ENCODE data around the gene IL10RB.

The IL10RB gene

GRCh38 chr21:33283203-33283602 is 17.0 kb downstream of the IL10RB start:
- CTCF ChIA-PET: interaction anchor here (1.2 kb wide), 2 partner anchors 18 to 37 kb away, joined by 3 to 4 read pairs; no protein-coding TSS in a partner anchor
- no peak overlapping the region for H3K27ac ChIP-seq (ENCODE audit: insufficient read depth in 1 of 2, low read depth in 1 of 2, low read length in 2 of 2, poor library complexity in 1 of 2, severe bottlenecking in 2 of 2)
- POLR2A ChIA-PET: no interaction called here
- H3K4me1 ChIP-seq (ENCODE audit: control extremely low read depth in 1 of 4, control insufficient read depth in 4 of 4, insufficient read depth in 4 of 4, low read length in 3 of 4): no peaks in the 10 kb centered on the region
- H3K4me3 ChIP-seq (ENCODE audit: control insufficient read depth in 1 of 7, extremely low read depth in 1 of 7, insufficient read depth in 4 of 7, low read depth in 2 of 7, low read length in 6 of 7): no peak overlapping the region
- DNase-seq: no peak
- no peaks in the 10 kb centered on the region for H3K27me3 ChIP-seq (replicated peaks in 2 of 5; ENCODE audit: control insufficient read depth in 4 of 5, insufficient read depth in 5 of 5, low read length in 4 of 5)
- H3K9me3 ChIP-seq (ENCODE audit: control extremely low read depth in 1 of 5, control insufficient read depth in 4 of 5, insufficient read depth in 2 of 5, low read depth in 1 of 5, low read length in 4 of 5): peaks cover 0 to 17% (median 9%) of the 10 kb centered on the region in 5 experiments
- WGBS (ENCODE audit: insufficient coverage): 94% methylated on average over 4 of the region's 5 CpGs
- peaks cover 18 to 79% (median 44%) of the 10 kb centered on the region in 4 experiments for H3K36me3 ChIP-seq (ENCODE audit: control insufficient read depth in 4 of 4, insufficient read depth in 4 of 4, low read length in 3 of 4)

GRCh38 chr21:33286076-33286475 is 19.9 kb downstream of the IL10RB start:
- DNase-seq: no peak
- no peaks in the 10 kb centered on the region for H3K9me3 ChIP-seq (ENCODE audit: control extremely low read depth in 1 of 5, control insufficient read depth in 4 of 5, insufficient read depth in 2 of 5, low read depth in 1 of 5, low read length in 4 of 5)
- ChIA-PET POLR2A (no interaction called here), CTCF (interaction anchor here (0.5 to 1.6 kb wide), 2 partner anchors 23 to 803 kb away, joined by 3 to 4 read pairs; no protein-coding TSS in a partner anchor)
- no peaks in the 10 kb centered on the region for H3K4me1 ChIP-seq (ENCODE audit: control extremely low read depth in 1 of 4, control insufficient read depth in 4 of 4, insufficient read depth in 4 of 4, low read length in 3 of 4)
- peaks cover 10 to 73% (median 38%) of the 10 kb centered on the region in 4 experiments for H3K36me3 ChIP-seq (ENCODE audit: control insufficient read depth in 4 of 4, insufficient read depth in 4 of 4, low read length in 3 of 4)
- H3K27me3 ChIP-seq (replicated peaks in 2 of 5; ENCODE audit: control insufficient read depth in 4 of 5, insufficient read depth in 5 of 5, low read length in 4 of 5): no peaks in the 10 kb centered on the region
- no peak overlapping the region for H3K4me3 ChIP-seq (ENCODE audit: control insufficient read depth in 1 of 7, extremely low read depth in 1 of 7, insufficient read depth in 4 of 7, low read depth in 2 of 7, low read length in 6 of 7)
- H3K27ac ChIP-seq (ENCODE audit: insufficient read depth in 1 of 2, low read depth in 1 of 2, low read length in 2 of 2, poor library complexity in 1 of 2, severe bottlenecking in 2 of 2): no peak overlapping the region
- WGBS (ENCODE audit: insufficient coverage): 95% methylated on average over 11 of the region's 11 CpGs

DNA sequence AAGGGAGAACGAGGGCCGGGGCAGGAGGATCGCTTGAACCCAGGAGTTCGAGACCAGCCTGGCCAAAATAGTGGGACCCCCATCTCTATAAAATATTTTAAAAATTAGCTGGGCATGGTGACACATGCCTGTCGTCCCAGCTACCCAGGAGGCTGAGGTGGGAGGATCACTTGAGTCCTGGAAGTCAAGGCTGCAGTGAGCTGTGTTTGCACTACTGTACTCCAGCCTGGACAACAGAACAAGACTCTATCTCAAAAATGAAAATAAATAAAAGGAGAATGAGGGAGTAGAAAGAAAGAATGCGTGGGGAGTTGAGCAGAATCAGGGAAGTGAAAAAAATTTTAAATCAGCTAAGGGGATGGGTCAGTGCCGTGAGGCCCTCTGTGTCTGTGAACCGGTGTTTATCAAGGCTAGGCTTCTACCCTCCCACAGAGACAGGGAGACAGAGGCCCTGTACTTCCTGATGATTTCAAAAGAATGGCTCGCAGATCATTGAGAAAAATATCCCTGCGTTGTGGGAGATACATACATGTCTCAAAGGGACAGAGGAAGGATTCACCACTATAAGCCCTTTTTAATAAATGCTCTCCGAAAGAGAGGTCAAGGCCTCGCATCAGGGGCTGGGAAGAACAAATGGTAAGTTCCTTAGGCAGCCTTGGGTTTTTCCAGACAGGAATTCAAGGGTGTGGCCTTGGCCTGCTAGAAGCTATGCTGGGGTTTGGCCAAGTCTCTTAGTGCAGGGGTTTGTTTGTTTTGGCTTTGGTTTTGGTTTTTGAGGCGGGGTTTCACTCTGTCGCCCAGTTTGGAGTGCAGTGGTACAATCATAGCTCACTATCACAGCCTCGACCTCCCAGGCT is 20.7 kb downstream of the IL10RB start:
- H3K27me3 ChIP-seq (replicated peaks in 2 of 5; ENCODE audit: control insufficient read depth in 4 of 5, insufficient read depth in 5 of 5, low read length in 4 of 5): no peaks in the 10 kb centered on the region
- H3K9me3 ChIP-seq (ENCODE audit: control extremely low read depth in 1 of 5, control insufficient read depth in 4 of 5, insufficient read depth in 2 of 5, low read depth in 1 of 5, low read length in 4 of 5): no peaks in the 10 kb centered on the region
- no peak for DNase-seq
- H3K27ac ChIP-seq (ENCODE audit: insufficient read depth in 1 of 2, low read depth in 1 of 2, low read length in 2 of 2, poor library complexity in 1 of 2, severe bottlenecking in 2 of 2): no peak overlapping the region
- WGBS (ENCODE audit: insufficient coverage): 95% methylated on average over 9 of the region's 15 CpGs
- no peak overlapping the region for H3K4me3 ChIP-seq (ENCODE audit: control insufficient read depth in 1 of 7, extremely low read depth in 1 of 7, insufficient read depth in 4 of 7, low read depth in 2 of 7, low read length in 6 of 7)
- H3K36me3 ChIP-seq (ENCODE audit: control insufficient read depth in 4 of 4, insufficient read depth in 4 of 4, low read length in 3 of 4): peaks cover 12 to 74% (median 41%) of the 10 kb centered on the region in 4 experiments
- CTCF ChIA-PET: interaction anchor here (0.5 to 1.6 kb wide), 2 partner anchors 22 to 804 kb away, joined by 3 to 4 read pairs; no protein-coding TSS in a partner anchor
- POLR2A ChIA-PET: no interaction called here
- no peaks in the 10 kb centered on the region for H3K4me1 ChIP-seq (ENCODE audit: control extremely low read depth in 1 of 4, control insufficient read depth in 4 of 4, insufficient read depth in 4 of 4, low read length in 3 of 4)

DNA sequence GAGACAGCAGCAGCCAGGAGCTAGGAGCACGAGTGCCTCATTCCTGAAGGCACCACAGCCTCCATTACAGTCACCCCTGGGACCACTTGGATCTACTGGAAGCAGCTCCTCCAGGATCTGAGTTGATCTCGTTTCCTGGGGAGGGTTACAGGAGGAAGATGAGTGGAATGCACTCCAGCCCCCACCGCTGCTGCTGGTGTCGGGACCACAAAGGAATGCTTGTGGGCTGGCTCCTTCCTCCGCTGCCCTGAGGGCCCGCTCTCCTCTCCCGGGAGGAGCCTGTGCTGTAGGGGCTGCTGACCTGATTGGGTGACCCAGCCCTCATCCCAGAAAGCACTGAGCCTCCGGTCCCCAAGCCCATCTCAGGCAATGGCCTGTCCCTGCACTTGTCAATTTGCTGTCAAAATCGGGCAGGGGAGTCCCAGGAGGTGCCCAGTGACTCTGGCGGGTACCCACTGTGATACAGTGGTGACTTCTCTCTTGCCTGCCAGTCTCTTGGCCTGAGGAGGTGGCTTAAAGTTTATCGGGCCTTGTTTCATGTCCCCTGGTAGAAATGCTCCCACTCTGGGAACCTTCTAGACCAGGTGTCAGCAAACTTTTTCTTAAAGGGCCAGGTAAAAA is 23.1 kb downstream of the IL10RB start:
- H3K36me3 ChIP-seq (ENCODE audit: control insufficient read depth in 4 of 4, insufficient read depth in 4 of 4, low read length in 3 of 4): peaks cover 9 to 74% (median 51%) of the 10 kb centered on the region in 4 experiments
- H3K9me3 ChIP-seq (ENCODE audit: control extremely low read depth in 1 of 5, control insufficient read depth in 4 of 5, insufficient read depth in 2 of 5, low read depth in 1 of 5, low read length in 4 of 5): no peaks in the 10 kb centered on the region
- no peak overlapping the region for H3K27ac ChIP-seq (ENCODE audit: insufficient read depth in 1 of 2, low read depth in 1 of 2, low read length in 2 of 2, poor library complexity in 1 of 2, severe bottlenecking in 2 of 2)
- ChIA-PET CTCF (interaction anchor here (1.1 to 1.7 kb wide), 2 partner anchors 9 to 15 kb away, joined by 3 read pairs; no protein-coding TSS in a partner anchor), POLR2A (interaction anchor here (0.6 kb wide), 1 partner anchor 85 kb away, joined by 4 read pairs; no protein-coding TSS in a partner anchor)
- no peak for DNase-seq
- H3K4me3 ChIP-seq (ENCODE audit: control insufficient read depth in 1 of 7, extremely low read depth in 1 of 7, insufficient read depth in 4 of 7, low read depth in 2 of 7, low read length in 6 of 7): no peak overlapping the region
- 90% methylated on average over 10 of the region's 11 CpGs for WGBS (ENCODE audit: insufficient coverage)
- no peaks in the 10 kb centered on the region for H3K27me3 ChIP-seq (replicated peaks in 2 of 5; ENCODE audit: control insufficient read depth in 4 of 5, insufficient read depth in 5 of 5, low read length in 4 of 5)
- H3K4me1 ChIP-seq (ENCODE audit: control extremely low read depth in 1 of 4, control insufficient read depth in 4 of 4, insufficient read depth in 4 of 4, low read length in 3 of 4): no peaks in the 10 kb centered on the region

DNA sequence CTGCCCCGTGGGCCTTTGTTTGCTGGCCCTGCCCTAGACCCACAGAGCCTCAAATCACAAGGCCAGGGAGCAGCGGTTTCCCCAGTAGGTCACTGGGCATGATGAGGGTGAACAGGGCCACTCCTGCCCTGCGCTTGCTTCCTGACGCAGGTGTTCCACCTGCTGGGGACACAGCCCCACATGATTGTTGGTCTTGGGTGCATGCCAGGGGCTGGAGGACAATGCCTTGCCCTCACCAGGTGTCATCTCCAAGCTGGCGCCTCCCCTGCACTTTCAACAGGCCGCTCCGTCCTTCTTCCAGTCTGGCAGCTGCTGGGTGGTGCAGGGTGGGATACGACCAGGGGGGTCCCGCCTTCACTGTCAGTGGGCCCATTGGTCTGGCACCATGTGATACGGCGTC is 24.3 kb downstream of the IL10RB start:
- H3K4me1 ChIP-seq (ENCODE audit: control extremely low read depth in 1 of 4, control insufficient read depth in 4 of 4, insufficient read depth in 4 of 4, low read length in 3 of 4): no peaks in the 10 kb centered on the region
- H3K9me3 ChIP-seq (ENCODE audit: control extremely low read depth in 1 of 5, control insufficient read depth in 4 of 5, insufficient read depth in 2 of 5, low read depth in 1 of 5, low read length in 4 of 5): no peaks in the 10 kb centered on the region
- DNase-seq: no peak
- CTCF ChIA-PET: no interaction called here
- peaks cover 8 to 67% (median 46%) of the 10 kb centered on the region in 4 experiments for H3K36me3 ChIP-seq (ENCODE audit: control insufficient read depth in 4 of 4, insufficient read depth in 4 of 4, low read length in 3 of 4)
- H3K4me3 ChIP-seq (ENCODE audit: control insufficient read depth in 1 of 7, extremely low read depth in 1 of 7, insufficient read depth in 4 of 7, low read depth in 2 of 7, low read length in 6 of 7): no peak overlapping the region
- H3K27me3 ChIP-seq (replicated peaks in 2 of 5; ENCODE audit: control insufficient read depth in 4 of 5, insufficient read depth in 5 of 5, low read length in 4 of 5): no peaks in the 10 kb centered on the region
- POLR2A ChIA-PET: no interaction called here
- no peak overlapping the region for H3K27ac ChIP-seq (ENCODE audit: insufficient read depth in 1 of 2, low read depth in 1 of 2, low read length in 2 of 2, poor library complexity in 1 of 2, severe bottlenecking in 2 of 2)
- 96% methylated on average over 10 of the region's 11 CpGs for WGBS (ENCODE audit: insufficient coverage)

DNA sequence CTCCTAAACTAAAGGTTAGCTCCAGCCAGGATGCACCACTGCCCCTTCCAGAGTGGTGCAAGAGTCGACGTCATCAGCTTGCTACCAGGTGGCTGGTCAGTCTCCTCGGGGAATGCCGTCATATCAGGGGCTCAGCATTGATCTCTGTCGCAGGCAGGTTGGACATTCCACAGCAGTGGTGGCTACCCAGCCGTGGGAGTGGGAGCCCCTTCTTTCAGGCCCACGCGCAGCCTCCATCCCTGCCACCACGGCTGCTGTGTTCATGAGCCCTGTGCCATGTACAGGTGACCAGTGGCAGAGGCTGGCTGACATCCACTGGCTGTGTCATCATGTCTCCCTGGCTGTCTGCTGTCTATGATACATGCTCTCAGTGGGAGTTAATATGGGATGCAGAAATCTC is 25.5 kb downstream of the IL10RB start:
- H3K4me1 ChIP-seq (ENCODE audit: control extremely low read depth in 1 of 4, control insufficient read depth in 4 of 4, insufficient read depth in 4 of 4, low read length in 3 of 4): no peaks in the 10 kb centered on the region
- no peak overlapping the region for H3K27ac ChIP-seq (ENCODE audit: insufficient read depth in 1 of 2, low read depth in 1 of 2, low read length in 2 of 2, poor library complexity in 1 of 2, severe bottlenecking in 2 of 2)
- POLR2A ChIA-PET: no interaction called here
- H3K9me3 ChIP-seq (ENCODE audit: control extremely low read depth in 1 of 5, control insufficient read depth in 4 of 5, insufficient read depth in 2 of 5, low read depth in 1 of 5, low read length in 4 of 5): no peaks in the 10 kb centered on the region
- WGBS (ENCODE audit: insufficient coverage): over 99% methylated on average over 9 of the region's 9 CpGs
- CTCF ChIA-PET: no interaction called here
- no peak overlapping the region for H3K4me3 ChIP-seq (ENCODE audit: control insufficient read depth in 1 of 7, extremely low read depth in 1 of 7, insufficient read depth in 4 of 7, low read depth in 2 of 7, low read length in 6 of 7)
- no peaks in the 10 kb centered on the region for H3K27me3 ChIP-seq (replicated peaks in 2 of 5; ENCODE audit: control insufficient read depth in 4 of 5, insufficient read depth in 5 of 5, low read length in 4 of 5)
- DNase-seq: no peak
- peaks cover 13 to 66% (median 43%) of the 10 kb centered on the region in 4 experiments for H3K36me3 ChIP-seq (ENCODE audit: control insufficient read depth in 4 of 4, insufficient read depth in 4 of 4, low read length in 3 of 4)

DNA sequence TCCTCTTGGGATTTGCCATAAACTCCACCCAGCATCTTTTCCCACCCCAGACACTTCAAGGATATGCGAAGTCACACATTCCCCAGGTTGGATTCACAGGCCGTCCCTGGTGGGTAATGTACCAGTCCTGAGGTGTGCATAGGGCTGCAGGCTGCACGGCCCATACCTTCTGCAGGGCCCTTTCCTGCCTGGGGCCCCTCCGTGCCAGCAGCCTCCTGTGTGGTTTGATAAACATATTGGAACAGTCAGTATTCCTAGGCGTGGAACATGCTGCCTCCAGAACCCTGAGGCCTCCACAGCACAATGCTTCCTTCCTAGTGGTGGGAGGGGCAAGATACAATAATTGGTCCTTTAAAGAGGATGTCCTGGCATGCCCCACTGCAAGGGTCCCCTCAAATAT is 26.6 kb downstream of the IL10RB start:
- no peak for DNase-seq
- 90% methylated on average over 5 of the region's 5 CpGs for WGBS (ENCODE audit: insufficient coverage)
- Histone ChIP-seq H3K4me3 (ENCODE audit: control insufficient read depth in 1 of 7, extremely low read depth in 1 of 7, insufficient read depth in 4 of 7, low read depth in 2 of 7, low read length in 6 of 7) (no peak overlapping the region), H3K9me3 (ENCODE audit: control extremely low read depth in 1 of 5, control insufficient read depth in 4 of 5, insufficient read depth in 2 of 5, low read depth in 1 of 5, low read length in 4 of 5) (no peaks in the 10 kb centered on the region), H3K27me3 (replicated peaks in 2 of 5; ENCODE audit: control insufficient read depth in 4 of 5, insufficient read depth in 5 of 5, low read length in 4 of 5) (no peaks in the 10 kb centered on the region), H3K27ac (ENCODE audit: insufficient read depth in 1 of 2, low read depth in 1 of 2, low read length in 2 of 2, poor library complexity in 1 of 2, severe bottlenecking in 2 of 2) (no peak overlapping the region), H3K4me1 (ENCODE audit: control extremely low read depth in 1 of 4, control insufficient read depth in 4 of 4, insufficient read depth in 4 of 4, low read length in 3 of 4) (no peaks in the 10 kb centered on the region), H3K36me3 (ENCODE audit: control insufficient read depth in 4 of 4, insufficient read depth in 4 of 4, low read length in 3 of 4) (peaks cover 13 to 66% (median 44%) of the 10 kb centered on the region in 4 experiments)
- ChIA-PET POLR2A (no interaction called here), CTCF (no interaction called here)

Measured in common myeloid progenitor, CD34-positive (primary cell).